Spleen (tissue), 7 donors: Measurements from ENCODE around the gene ADCK2.

Experiments
- POLR2AphosphoS5 ChIP-seq, 3 donors: sonication (generic); formaldehyde crosslinking; IDR thresholded peaks; one replicate each; pipeline ENCODE4 v1.5.1; 2017; ENCODE audit warnings: antibody characterized with exemption in 3 of 3
- TF ChIP-seq, protein P1 (sequence below), 11 experiments: fragments of 200-600 bp in 7 of 11; fragments of 450-650 bp in 4 of 11; sonication (generic) in 4 of 11; IDR thresholded peaks in 8 of 11; conservative IDR thresholded peaks in 3 of 11; 1 replicate in 7 of 11; 2 replicates in 4 of 11; pipeline versions ENCODE4 v1.4.0 to v1.8.0; 2016 to 2021; ENCODE audit warnings: antibody characterized with exemption in 11 of 11, inconsistent platforms in 4 of 11, mild to moderate bottlenecking in 1 of 11
- donor health status: DM: no; HTN: no; CAD: no; lungs with moderate emphysema.
- donor health status: DM: no; HTN: no; CAD: no.
- donor health status: DM: no; HTN: no; CAD: no.

GRCh38 chr7:140734096-140734495 lies 61.4 kb downstream of the ADCK2 start:
- TF ChIP-seq POLR2AphosphoS5 (IDR thresholded peaks at IDR 0.05), result no peak
- TF ChIP-seq, protein P1, sequence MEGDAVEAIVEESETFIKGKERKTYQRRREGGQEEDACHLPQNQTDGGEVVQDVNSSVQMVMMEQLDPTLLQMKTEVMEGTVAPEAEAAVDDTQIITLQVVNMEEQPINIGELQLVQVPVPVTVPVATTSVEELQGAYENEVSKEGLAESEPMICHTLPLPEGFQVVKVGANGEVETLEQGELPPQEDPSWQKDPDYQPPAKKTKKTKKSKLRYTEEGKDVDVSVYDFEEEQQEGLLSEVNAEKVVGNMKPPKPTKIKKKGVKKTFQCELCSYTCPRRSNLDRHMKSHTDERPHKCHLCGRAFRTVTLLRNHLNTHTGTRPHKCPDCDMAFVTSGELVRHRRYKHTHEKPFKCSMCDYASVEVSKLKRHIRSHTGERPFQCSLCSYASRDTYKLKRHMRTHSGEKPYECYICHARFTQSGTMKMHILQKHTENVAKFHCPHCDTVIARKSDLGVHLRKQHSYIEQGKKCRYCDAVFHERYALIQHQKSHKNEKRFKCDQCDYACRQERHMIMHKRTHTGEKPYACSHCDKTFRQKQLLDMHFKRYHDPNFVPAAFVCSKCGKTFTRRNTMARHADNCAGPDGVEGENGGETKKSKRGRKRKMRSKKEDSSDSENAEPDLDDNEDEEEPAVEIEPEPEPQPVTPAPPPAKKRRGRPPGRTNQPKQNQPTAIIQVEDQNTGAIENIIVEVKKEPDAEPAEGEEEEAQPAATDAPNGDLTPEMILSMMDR (IDR thresholded peaks at IDR 0.05 in 8 of 11, conservative IDR thresholded peaks at IDR 0.05 in 3 of 11), result no peak
